A549 (cell line): ENCODE measurements around the gene AIRE. TPM values are rescaled to one million over a fixed set of nuclear protein-coding genes. Genes with fewer than 3 reads are reported as not detected.

Experiments
- ATAC-seq, 2 experiments: fragments of 200-7000 bp in 1 of 2; fragments of >200 bp in 1 of 2; cut with Nextera tagmentation in 1 of 2; cut with Tn5 transposase in 1 of 2; 3 replicates each; pipeline versions ENCODE4 v1.8.0 to v1.9.1; 2018 to 2020; ENCODE audit warnings: mild to moderate bottlenecking in 1 of 2, moderate library complexity in 1 of 2
- CTCF ChIA-PET: fragments of 300-600 bp; sonication (Branson Sonifier 250); formaldehyde crosslinking; extraction: SDS; loops from one replicate; lab custom pipeline; 2021; ENCODE audit warnings: antibody characterized with exemption, inconsistent platforms; lab: Yijun Ruan, JAX
- POLR2A ChIA-PET: fragments of 350-600 bp; formaldehyde crosslinking; extraction: SDS; loops from one replicate; lab custom pipeline; 2021; ENCODE audit warnings: antibody characterized with exemption, inconsistent platforms; lab: Yijun Ruan, JAX
- DNase-seq, 2 experiments: peaks; one replicate each; pipeline versions ENCODE4 v3.0.0 to v3.0.0-alpha.2; 2011 to 2016; ENCODE audit warnings: low read depth in 1 of 2, low spot score in 1 of 2
- FAIRE-seq: peaks from 2 replicates; lab custom pipeline; 2011; peaks lifted over from hg19 to GRCh38; lab: Jason Lieb, UNC
- H3K27ac ChIP-seq, 2 experiments: fragments of >200 bp; sonication (Bioruptor Twin); formaldehyde crosslinking; 3 replicates each; pipeline ENCODE4 v1.5.1; 2016 to 2017
- H3K4me1 ChIP-seq: fragments of >200 bp; sonication (Bioruptor Twin); formaldehyde crosslinking; 3 replicates; pipeline ENCODE4 v1.6.1; 2016
- H3K4me2 ChIP-seq: fragments of >200 bp; sonication (Bioruptor Twin); formaldehyde crosslinking; 3 replicates; pipeline ENCODE4 v1.6.1; 2016
- H3K4me3 ChIP-seq: fragments of >200 bp; sonication (Bioruptor Twin); formaldehyde crosslinking; 3 replicates; pipeline ENCODE4 v1.5.1; 2016
- H3K9me3 ChIP-seq: fragments of >200 bp; sonication (Bioruptor Twin); formaldehyde crosslinking; 3 replicates; pipeline ENCODE4 v1.6.1; 2016
- CBX2 ChIP-seq: fragments of 200-600 bp; sonication (generic); IDR thresholded peaks from 2 replicates; pipeline ENCODE4 v1.6.1; 2016; ENCODE audit warnings: low read depth, mild to moderate bottlenecking, borderline replicate concordance
- CEBPB ChIP-seq, 2 experiments: fragments of >200 bp in 1 of 2; sonication (Bioruptor Twin) in 1 of 2; formaldehyde crosslinking in 1 of 2; IDR thresholded peaks; 2 replicates each; pipeline ENCODE4 v1.6.1; 2012 to 2016
- CHD4 ChIP-seq: fragments of 200-600 bp; sonication (generic); IDR thresholded peaks from 2 replicates; pipeline ENCODE4 v1.6.1; 2016; ENCODE audit warnings: antibody characterized with exemption, mild to moderate bottlenecking, borderline replicate concordance
- EHF ChIP-seq: fragments of 250-450 bp; sonication (Bioruptor Pico); IDR thresholded peaks from 2 replicates; pipeline ENCODE4 v1.5.0; 2020; ENCODE audit warnings: mild to moderate bottlenecking
- EP300 ChIP-seq, 2 experiments: fragments of >200 bp; sonication (Bioruptor Twin); formaldehyde crosslinking; IDR thresholded peaks; 2 replicates in 1 of 2; 3 replicates in 1 of 2; pipeline ENCODE4 v1.6.1; 2016 to 2017
- FOSB ChIP-seq: fragments of 250-450 bp; sonication (Bioruptor Pico); IDR thresholded peaks from 2 replicates; pipeline ENCODE4 v1.5.0; 2020; ENCODE audit warnings: mild to moderate bottlenecking, moderate library complexity
- HEYL ChIP-seq: fragments of 250-450 bp; sonication (Bioruptor Pico); IDR thresholded peaks from 2 replicates; pipeline ENCODE4 v1.8.0; 2021; ENCODE audit warnings: mild to moderate bottlenecking, moderate library complexity
- HOXB5 ChIP-seq: fragments of 250-450 bp; sonication (Bioruptor Pico); IDR thresholded peaks from 2 replicates; pipeline ENCODE4 v1.5.0; 2020; ENCODE audit warnings: mild to moderate bottlenecking, moderate library complexity
- JUNB ChIP-seq: fragments of >200 bp; sonication (Bioruptor Twin); formaldehyde crosslinking; IDR thresholded peaks from 2 replicates; pipeline ENCODE4 v1.6.1; 2016
- MAZ ChIP-seq: fragments of 150-350 bp; IDR thresholded peaks from 2 replicates; pipeline ENCODE4 v1.6.1; 2014; ENCODE audit warnings: antibody characterized with exemption, low read depth, low read length, borderline replicate concordance
- PHF8 ChIP-seq: fragments of 200-600 bp; sonication (generic); IDR thresholded peaks from 2 replicates; pipeline ENCODE4 v1.6.1; 2016; ENCODE audit warnings: low read depth, mild to moderate bottlenecking, antibody characterized with exemption, moderate library complexity, borderline replicate concordance
- POLR2A ChIP-seq: IDR thresholded peaks from 2 replicates; pipeline ENCODE4 v1.6.1; 2012; ENCODE audit warnings: mild to moderate bottlenecking, low read length
- POLR2AphosphoS2 ChIP-seq: conservative IDR thresholded peaks from 2 replicates; pipeline ENCODE4 v1.6.1; 2012; ENCODE audit warnings: low read length, improper control_type of control experiment, inconsistent platforms
- RARB ChIP-seq: fragments of 250-450 bp; sonication (Bioruptor Pico); IDR thresholded peaks from 2 replicates; pipeline ENCODE4 v1.8.0; 2021; ENCODE audit warnings: mild to moderate bottlenecking, moderate library complexity
- RCOR1 ChIP-seq: fragments of 150-350 bp; IDR thresholded peaks from 2 replicates; pipeline ENCODE4 v1.6.1; 2014; ENCODE audit warnings: antibody characterized with exemption, low read length, low read depth
- RNF2 ChIP-seq: fragments of 200-600 bp; sonication (generic); IDR thresholded peaks from 2 replicates; pipeline ENCODE4 v1.6.1; 2016; ENCODE audit warnings: low read depth, mild to moderate bottlenecking, antibody characterized with exemption, moderate library complexity, borderline replicate concordance
- SMC3 ChIP-seq: fragments of >200 bp; sonication (Bioruptor Twin); formaldehyde crosslinking; IDR thresholded peaks from 3 replicates; pipeline ENCODE4 v1.6.1; 2018; ENCODE audit warnings: inconsistent platforms
- ZC3H11A ChIP-seq: fragments of 450-650 bp; IDR thresholded peaks from 2 replicates; pipeline ENCODE4 v1.6.1; 2014; ENCODE audit warnings: antibody characterized with exemption, mild to moderate bottlenecking
- ZFP36 ChIP-seq: fragments of 450-650 bp; IDR thresholded peaks from 2 replicates; pipeline ENCODE4 v1.6.1; 2014; ENCODE audit warnings: borderline replicate concordance; ENCODE audit not compliant: partially characterized antibody
- ZNF302 ChIP-seq: fragments of 250-450 bp; sonication (Bioruptor Pico); IDR thresholded peaks from 2 replicates; pipeline ENCODE4 v1.9.0; 2021; ENCODE audit warnings: inconsistent platforms, mild to moderate bottlenecking, moderate library complexity
- ZSCAN20 ChIP-seq: fragments of 250-450 bp; sonication (Bioruptor Pico); IDR thresholded peaks from 2 replicates; pipeline ENCODE4 v1.8.0; 2022; ENCODE audit warnings: mild to moderate bottlenecking, moderate library complexity
- WGBS: methylation state at CpG from one replicate; pipeline ENCODE4 v1.1.6; 2017; ENCODE audit errors: missing lambda C conversion rate; 5-methylcytosine and 5-hydroxymethylcytosine counted together
- polyA plus RNA-seq, 4 experiments: library from polyadenylated mRNA; depleted of rRNA in 3 of 4; stranded (reverse); fragments of >200 nt; fragmentation: RNase III in 1 of 4; extraction: RNeasy Plus Mini Kit Qiagen cat#74134 plus additional on column Dnase treatment in 1 of 4; gene quantifications; 2 replicates in 3 of 4; 3 replicates in 1 of 4; pipeline ENCODE4 v1.2.3, GENCODE V29; 2011 to 2017
- TF ChIP-seq, protein P1 (sequence below): fragments of >200 bp; sonication (Bioruptor Twin); formaldehyde crosslinking; IDR thresholded peaks from 3 replicates; pipeline ENCODE4 v1.6.1; 2016
- TF ChIP-seq, protein P2 (sequence below): fragments of 150-350 bp; IDR thresholded peaks from 2 replicates; pipeline ENCODE4 v1.6.1; 2014; ENCODE audit warnings: low read depth, mild to moderate bottlenecking, low read length
- TF ChIP-seq, protein P3 (sequence below): IDR thresholded peaks from 2 replicates; pipeline ENCODE4 v1.6.1; 2012

Gene AIRE
- polyA plus RNA-seq, 2 of the 4 experiments (the other 2 are of a cell fraction) = not detected

DNA sequence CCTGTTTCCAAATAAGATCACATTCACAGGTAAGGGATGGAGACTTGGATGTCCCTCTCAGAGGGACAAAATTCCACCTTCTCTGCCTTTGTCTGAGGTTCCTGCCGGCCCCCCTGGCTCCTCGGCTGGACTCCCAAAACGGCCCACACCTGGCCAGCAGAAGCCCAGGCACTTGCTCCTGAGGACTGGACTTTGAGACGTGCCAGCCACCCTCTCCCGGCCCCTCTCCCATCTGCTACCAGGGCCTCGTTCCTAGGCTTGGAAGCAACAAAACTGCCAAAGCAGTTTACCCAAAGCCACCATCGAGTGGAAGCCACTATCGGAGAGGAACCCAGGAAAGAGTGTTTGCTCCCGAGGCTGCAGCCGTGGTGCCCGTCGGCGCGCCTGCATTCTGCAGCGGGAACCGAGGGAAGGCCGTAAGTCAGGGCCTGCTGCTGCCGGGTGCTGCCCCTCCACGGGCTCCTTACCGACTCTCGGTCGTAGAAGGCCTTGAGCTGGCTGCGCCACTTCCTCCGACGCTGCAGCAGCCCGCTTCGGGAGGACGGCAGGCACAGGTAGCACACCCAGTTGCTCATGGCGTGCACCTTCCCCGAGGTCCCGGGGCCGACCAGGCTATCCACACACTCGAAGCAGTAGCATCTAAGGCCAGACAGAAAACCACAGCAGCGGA lies 27.5 kb upstream of the AIRE start:
- TF ChIP-seq POLR2AphosphoS2 = no peak
- TF ChIP-seq RARB (CRISPR knock-in tag) = no peak
- no peak for TF ChIP-seq CEBPB (IDR thresholded peaks at IDR 0.05)
- TF ChIP-seq EP300 (IDR thresholded peaks at IDR 0.05) = no peak
- TF ChIP-seq ZNF302 (CRISPR knock-in tag) = no peak
- no peak for TF ChIP-seq CHD4
- 73% methylated on average over 10 of the region's 34 CpGs for WGBS
- no peak overlapping the region for H3K4me2 ChIP-seq
- POLR2A ChIA-PET = no interaction called here
- H3K27ac ChIP-seq = no peak overlapping the region
- CTCF ChIA-PET = interaction anchor here (1.6 kb wide), 1 partner anchor 39 kb away, joined by 6 read pairs; no protein-coding TSS in a partner anchor
- no peak for ATAC-seq
- no peak for DNase-seq
- no peaks in the 10 kb centered on the region for H3K9me3 ChIP-seq
- no peak overlapping the region for H3K4me3 ChIP-seq
- no peaks in the 10 kb centered on the region for H3K4me1 ChIP-seq
- FAIRE-seq = no peak

DNA sequence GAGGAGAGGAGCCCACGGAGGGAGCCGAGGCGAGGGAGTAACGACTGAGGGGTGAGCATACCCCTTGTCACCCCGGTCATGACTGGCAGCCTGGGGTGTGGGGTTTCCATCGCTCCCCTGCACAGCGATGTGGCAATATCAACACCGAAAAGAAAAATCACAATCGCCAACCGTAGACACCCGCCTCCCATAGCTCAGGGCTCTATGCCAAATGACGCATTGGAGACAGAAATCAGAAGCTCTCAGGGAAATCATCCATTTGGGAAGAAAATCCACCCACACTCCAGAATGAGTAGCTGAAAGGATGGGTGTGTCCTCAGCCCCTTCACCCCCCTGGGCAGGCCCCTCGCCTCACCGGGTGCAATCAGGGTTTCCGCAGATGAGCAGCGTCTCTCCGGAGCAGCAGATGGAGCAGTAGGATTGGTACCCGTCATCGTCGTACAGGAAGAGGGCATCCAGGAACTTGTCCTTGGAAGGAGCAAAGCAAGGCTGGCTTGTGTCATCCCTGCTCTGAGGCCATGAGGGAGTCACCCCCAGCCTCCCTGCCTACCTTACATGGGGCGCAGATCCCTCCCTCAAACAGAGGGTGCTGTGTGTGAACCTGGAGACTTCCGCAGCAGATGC lies 26.5 kb upstream of the AIRE start:
- no peak overlapping the region for H3K4me3 ChIP-seq
- CTCF ChIA-PET = interaction anchor here (0.9 to 1.6 kb wide), 2 partner anchors 8 to 38 kb away, joined by 3 to 6 read pairs; no protein-coding TSS in a partner anchor
- H3K4me1 ChIP-seq = no peaks in the 10 kb centered on the region
- no peak overlapping the region for H3K27ac ChIP-seq
- no peak for ATAC-seq
- H3K4me2 ChIP-seq = no peak overlapping the region
- WGBS = 76% methylated on average over 18 of the region's 22 CpGs
- POLR2A ChIA-PET = no interaction called here
- TF ChIP-seq ZSCAN20 (CRISPR knock-in tag) (no peak), RCOR1 (no peak), HEYL (CRISPR knock-in tag) (no peak), ZFP36 (no peak)
- DNase-seq = no peak
- H3K9me3 ChIP-seq = no peaks in the 10 kb centered on the region
- no peak for FAIRE-seq

DNA sequence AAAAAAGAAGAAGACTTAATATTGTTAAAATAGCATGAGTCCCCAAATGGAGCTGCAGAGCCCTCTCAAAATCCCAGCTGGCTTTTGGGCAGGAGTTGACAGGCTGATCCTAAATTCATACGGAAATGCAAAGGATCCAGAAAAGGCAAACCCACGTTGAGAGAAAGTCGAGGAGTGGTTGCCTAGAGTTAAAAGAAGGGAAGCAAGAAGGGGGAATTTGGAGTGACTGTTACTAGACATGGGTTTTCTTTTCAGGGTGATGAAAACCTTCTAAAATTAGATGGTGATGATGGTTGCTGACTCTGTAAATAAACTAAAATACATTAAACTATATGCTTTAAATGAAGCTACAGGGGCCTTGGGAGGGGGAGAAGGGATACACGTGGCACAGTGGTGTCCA lies 25.6 kb upstream of the AIRE start:
- Histone ChIP-seq H3K4me2 (no peak overlapping the region), H3K27ac (no peak overlapping the region), H3K4me3 (no peak overlapping the region), H3K9me3 (no peaks in the 10 kb centered on the region), H3K4me1 (no peaks in the 10 kb centered on the region)
- 3% methylated on average over 4 of the region's 4 CpGs for WGBS
- no peak for DNase-seq
- POLR2A ChIA-PET = no interaction called here
- TF ChIP-seq POLR2A (no peak), ZC3H11A (no peak), PHF8 (no peak), JUNB (no peak), HOXB5 (no peak), RCOR1 (no peak), HEYL (CRISPR knock-in tag) (no peak)
- TF ChIP-seq, protein P1, sequence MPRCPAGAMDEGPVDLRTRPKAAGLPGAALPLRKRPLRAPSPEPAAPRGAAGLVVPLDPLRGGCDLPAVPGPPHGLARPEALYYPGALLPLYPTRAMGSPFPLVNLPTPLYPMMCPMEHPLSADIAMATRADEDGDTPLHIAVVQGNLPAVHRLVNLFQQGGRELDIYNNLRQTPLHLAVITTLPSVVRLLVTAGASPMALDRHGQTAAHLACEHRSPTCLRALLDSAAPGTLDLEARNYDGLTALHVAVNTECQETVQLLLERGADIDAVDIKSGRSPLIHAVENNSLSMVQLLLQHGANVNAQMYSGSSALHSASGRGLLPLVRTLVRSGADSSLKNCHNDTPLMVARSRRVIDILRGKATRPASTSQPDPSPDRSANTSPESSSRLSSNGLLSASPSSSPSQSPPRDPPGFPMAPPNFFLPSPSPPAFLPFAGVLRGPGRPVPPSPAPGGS = no peak
- ATAC-seq = no peak
- no peak for FAIRE-seq
- CTCF ChIA-PET = no interaction called here

DNA sequence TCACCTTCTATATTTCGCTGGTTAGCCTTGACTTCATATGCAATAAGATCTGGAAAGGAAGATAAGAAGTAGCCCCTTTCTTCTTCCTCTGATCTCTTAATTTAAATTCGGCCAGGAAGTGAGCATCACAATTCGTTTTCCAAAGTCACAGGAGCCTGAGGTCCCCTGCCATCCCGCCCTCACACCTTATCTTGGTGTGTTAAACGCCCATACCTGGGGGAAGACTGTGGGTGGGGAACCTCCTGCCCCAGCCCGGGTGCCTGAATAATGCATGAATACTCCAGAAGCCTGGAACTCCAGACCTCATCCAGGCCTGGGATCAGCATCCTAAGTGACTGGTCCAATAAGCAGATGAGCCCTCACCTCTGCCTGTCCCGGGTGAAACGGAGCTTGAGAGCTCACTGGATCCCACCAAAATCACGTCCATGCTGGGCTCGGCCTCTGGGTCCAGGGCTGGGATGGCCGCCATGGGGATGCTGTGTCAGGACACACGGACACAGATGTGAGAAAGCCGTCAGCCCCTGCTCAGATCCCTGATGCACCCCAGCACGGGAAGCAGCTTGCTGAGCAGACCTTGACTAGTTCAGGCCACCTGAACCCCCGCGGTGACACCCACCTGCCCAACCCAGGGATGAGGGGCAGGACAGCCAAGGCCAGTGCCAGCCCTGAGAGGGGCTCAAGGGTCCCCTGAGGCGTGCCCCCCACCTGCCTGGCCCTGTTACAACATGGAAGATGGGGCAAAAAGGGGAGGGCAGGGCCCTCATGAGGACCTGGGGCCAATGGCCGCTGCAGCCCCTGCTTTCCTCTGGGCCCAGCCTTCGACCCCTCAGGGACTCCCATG lies 24.7 kb upstream of the AIRE start:
- no peak overlapping the region for H3K4me3 ChIP-seq
- H3K27ac ChIP-seq = no peak overlapping the region
- TF ChIP-seq EP300 (IDR thresholded peaks at IDR 0.05) (no peak), HOXB5 (no peak), MAZ (no peak), FOSB (no peak), POLR2AphosphoS2 (no peak), RNF2 (no peak), RARB (CRISPR knock-in tag) (no peak), CBX2 (no peak), EHF (CRISPR knock-in tag) (no peak), RCOR1 (no peak), SMC3 (no peak), CEBPB (IDR thresholded peaks at IDR 0.05) (no peak)
- TF ChIP-seq, protein P2, sequence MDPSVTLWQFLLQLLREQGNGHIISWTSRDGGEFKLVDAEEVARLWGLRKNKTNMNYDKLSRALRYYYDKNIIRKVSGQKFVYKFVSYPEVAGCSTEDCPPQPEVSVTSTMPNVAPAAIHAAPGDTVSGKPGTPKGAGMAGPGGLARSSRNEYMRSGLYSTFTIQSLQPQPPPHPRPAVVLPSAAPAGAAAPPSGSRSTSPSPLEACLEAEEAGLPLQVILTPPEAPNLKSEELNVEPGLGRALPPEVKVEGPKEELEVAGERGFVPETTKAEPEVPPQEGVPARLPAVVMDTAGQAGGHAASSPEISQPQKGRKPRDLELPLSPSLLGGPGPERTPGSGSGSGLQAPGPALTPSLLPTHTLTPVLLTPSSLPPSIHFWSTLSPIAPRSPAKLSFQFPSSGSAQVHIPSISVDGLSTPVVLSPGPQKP = no peak
- TF ChIP-seq, protein P3, sequence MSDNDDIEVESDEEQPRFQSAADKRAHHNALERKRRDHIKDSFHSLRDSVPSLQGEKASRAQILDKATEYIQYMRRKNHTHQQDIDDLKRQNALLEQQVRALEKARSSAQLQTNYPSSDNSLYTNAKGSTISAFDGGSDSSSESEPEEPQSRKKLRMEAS = no peak
- no peak overlapping the region for H3K4me2 ChIP-seq
- no peaks in the 10 kb centered on the region for H3K4me1 ChIP-seq
- H3K9me3 ChIP-seq = no peaks in the 10 kb centered on the region
- no peak for DNase-seq
- ChIA-PET POLR2A (no interaction called here), CTCF (interaction anchor here (0.9 kb wide), 1 partner anchor 37 kb away, joined by 4 read pairs; no protein-coding TSS in a partner anchor)
- ATAC-seq = no peak
- WGBS = 39% methylated on average over 13 of the region's 19 CpGs
- no peak for FAIRE-seq
